ENCODE results near the gene CCDC179. TPM values are rescaled to one million over a fixed set of nuclear protein-coding genes. Genes with fewer than 3 reads are reported as not detected.

Gene CCDC179
- total RNA-seq, 2 donors from 2014 or later: not detected

GRCh38 chr11:22884217-22884616, 23.9 kb upstream of the CCDC179 start:
- Histone ChIP-seq H3K27me3 (no peaks in the 10 kb centered on the region), H3K27ac (no peak overlapping the region), H3K9me3 (no peaks in the 10 kb centered on the region), H3K36me3 (no peaks in the 10 kb centered on the region), H3K4me3 (no peak overlapping the region), H3K4me1 (no peaks in the 10 kb centered on the region)
- no peak for DNase-seq (ENCODE audit: low spot score)
- TF ChIP-seq CTCF (IDR thresholded peaks at IDR 0.05): no peak

GRCh38 chr11:22879630-22880029, 19.4 kb upstream of the CCDC179 start:
- Histone ChIP-seq H3K4me3 (no peak overlapping the region), H3K9me3 (no peaks in the 10 kb centered on the region), H3K27me3 (no peaks in the 10 kb centered on the region), H3K4me1 (no peaks in the 10 kb centered on the region), H3K36me3 (no peaks in the 10 kb centered on the region), H3K27ac (no peak overlapping the region)
- TF ChIP-seq CTCF (IDR thresholded peaks at IDR 0.05): no peak
- no peak for DNase-seq (ENCODE audit: low spot score)

- Histone ChIP-seq H3K4me1 (no peaks in the 10 kb centered on the region), H3K9me3 (no peaks in the 10 kb centered on the region), H3K27ac (no peak overlapping the region), H3K36me3 (no peaks in the 10 kb centered on the region), H3K27me3 (no peaks in the 10 kb centered on the region), H3K4me3 (no peak overlapping the region)
- DNase-seq (ENCODE audit: low spot score): no peak
- no peak for TF ChIP-seq CTCF (IDR thresholded peaks at IDR 0.05)
Measured at GRCh38 chr11:22878604-22879003, 18.3 kb upstream of the CCDC179 start.

- Histone ChIP-seq H3K4me3 (no peak overlapping the region), H3K27ac (no peak overlapping the region), H3K9me3 (no peaks in the 10 kb centered on the region), H3K36me3 (no peaks in the 10 kb centered on the region), H3K4me1 (no peaks in the 10 kb centered on the region), H3K27me3 (no peaks in the 10 kb centered on the region)
- DNase-seq (ENCODE audit: low spot score): no peak
- no peak for TF ChIP-seq CTCF (IDR thresholded peaks at IDR 0.05)
Measured at GRCh38 chr11:22878039-22878438, 17.8 kb upstream of the CCDC179 start.

- no peak overlapping the region for H3K4me3 ChIP-seq
- H3K9me3 ChIP-seq: no peaks in the 10 kb centered on the region
- no peaks in the 10 kb centered on the region for H3K27me3 ChIP-seq
- H3K36me3 ChIP-seq: no peaks in the 10 kb centered on the region
- peak; percentile 58 to 81 for TF ChIP-seq CTCF (IDR thresholded peaks at IDR 0.05)
- H3K4me1 ChIP-seq: no peaks in the 10 kb centered on the region
- no peak overlapping the region for H3K27ac ChIP-seq
- DNase-seq (ENCODE audit: low spot score): no peak
Measured at GRCh38 chr11:22875869-22876473, 15.7 kb upstream of the CCDC179 start.

- Histone ChIP-seq H3K4me3 (no peak overlapping the region), H3K36me3 (no peaks in the 10 kb centered on the region), H3K27me3 (no peaks in the 10 kb centered on the region), H3K9me3 (no peaks in the 10 kb centered on the region), H3K27ac (no peak overlapping the region), H3K4me1 (no peaks in the 10 kb centered on the region)
- no peak for TF ChIP-seq CTCF (IDR thresholded peaks at IDR 0.05)
- DNase-seq (ENCODE audit: low spot score): no peak
Measured at GRCh38 chr11:22869325-22869724, 9.1 kb upstream of the CCDC179 start.

Measured in right atrium auricular region (tissue), 2 donors.